GM18508 (cell line): ENCODE results near the gene CMTM4.
"Not testable (repeated sequence)": the region's sequence is repeated elsewhere in the genome, so short reads cannot be mapped to it uniquely, and the experiment has no call there.

Experiments used
- ATAC-seq: cut with Tn5 transposase; IDR thresholded peaks from one replicate; pipeline ENCODE4 v1.9.1; 2021; ENCODE audit warnings: moderate number of reproducible peaks; ENCODE audit not compliant: insufficient read depth, unreplicated experiment

The CMTM4 gene

GRCh38 chr16:66677836-66678235 lies 18.7 kb downstream of the CMTM4 start:
- ATAC-seq = no peak

GRCh38 chr16:66677179-66677578 lies 19.4 kb downstream of the CMTM4 start:
- ATAC-seq = no peak

- ATAC-seq = no peak
Observed at GRCh38 chr16:66676599-66676998, 19.9 kb downstream of the CMTM4 start.

- no peak for ATAC-seq
Observed at GRCh38 chr16:66673691-66674090, 22.9 kb downstream of the CMTM4 start.

GRCh38 chr16:66670691-66671388 lies 25.7 kb downstream of the CMTM4 start:
- ATAC-seq = no peak

- ATAC-seq = no peak
Observed at GRCh38 chr16:66668777-66669444, 27.6 kb downstream of the CMTM4 start.

- no peak for ATAC-seq
Observed at GRCh38 chr16:66667944-66668343, 28.6 kb downstream of the CMTM4 start.

GRCh38 chr16:66662445-66663194 lies 33.9 kb downstream of the CMTM4 start:
- ATAC-seq = no peak

GRCh38 chr16:66661671-66662346 lies 34.7 kb downstream of the CMTM4 start:
- not testable (repeated sequence) for ATAC-seq

- ATAC-seq = no peak
Observed at GRCh38 chr16:66661210-66661560, 35.4 kb downstream of the CMTM4 start.

- ATAC-seq = no peak
Observed at GRCh38 chr16:66660422-66661209, 35.9 kb downstream of the CMTM4 start.

- ATAC-seq = no peak
Observed at GRCh38 chr16:66658860-66659190, 37.7 kb downstream of the CMTM4 start.

GRCh38 chr16:66658143-66658859 lies 38.2 kb downstream of the CMTM4 start:
- ATAC-seq = no peak

GRCh38 chr16:66656547-66656946 lies 40.0 kb downstream of the CMTM4 start:
- ATAC-seq = no peak

GRCh38 chr16:66653581-66654350 lies 42.8 kb downstream of the CMTM4 start:
- ATAC-seq = no peak

- no peak for ATAC-seq
Observed at GRCh38 chr16:66652661-66653360, 43.7 kb downstream of the CMTM4 start.

GRCh38 chr16:66651965-66652364 lies 44.6 kb downstream of the CMTM4 start:
- ATAC-seq = no peak

GRCh38 chr16:66651474-66651765 lies 45.1 kb downstream of the CMTM4 start:
- ATAC-seq = no peak
